NCI-H1092 (cell line): ENCODE measurements around the gene SEC16A.

ENCODE experiments used
- DNase-seq: peaks from one replicate; lab custom pipeline; 2025; lab: John Stamatoyannopoulos, UW

SEC16A gene

GRCh38 chr9:136485049-136486045 is 2.5 kb upstream of the SEC16A start:
- DNase-seq, result peak; percentile 52

GRCh38 chr9:136484153-136485048 is 1.6 kb upstream of the SEC16A start:
- DNase-seq, result no peak

- DNase-seq, result peak; percentile 92
These were observed 831 bp upstream of the SEC16A start for GRCh38 chr9:136483589-136484152.

- no peak for DNase-seq
These were observed 621 bp downstream of the SEC16A start for GRCh38 chr9:136482046-136482792.

GRCh38 chr9:136481558-136481957 is 1.3 kb downstream of the SEC16A start:
- DNase-seq, result no peak

GRCh38 chr9:136476369-136477150 is 6.3 kb downstream of the SEC16A start:
- no peak for DNase-seq

- DNase-seq, result no peak
These were observed 7.6 kb downstream of the SEC16A start for GRCh38 chr9:136474974-136475865.

GRCh38 chr9:136474021-136474640 is 8.7 kb downstream of the SEC16A start:
- DNase-seq, result no peak

- DNase-seq, result no peak
These were observed 9.5 kb downstream of the SEC16A start for GRCh38 chr9:136473354-136473721.

- DNase-seq, result no peak
These were observed 10.0 kb downstream of the SEC16A start for GRCh38 chr9:136472640-136473353.

- DNase-seq, result no peak
These were observed 10.9 kb downstream of the SEC16A start for GRCh38 chr9:136471802-136472487.

GRCh38 chr9:136470792-136471469 is 11.9 kb downstream of the SEC16A start:
- no peak for DNase-seq

GRCh38 chr9:136470356-136470755 is 12.5 kb downstream of the SEC16A start:
- DNase-seq, result no peak

- DNase-seq, result no peak
These were observed 15.1 kb downstream of the SEC16A start for GRCh38 chr9:136467766-136468165.

GRCh38 chr9:136466155-136466541 is 16.7 kb downstream of the SEC16A start:
- DNase-seq, result no peak

GRCh38 chr9:136465500-136466154 is 17.2 kb downstream of the SEC16A start:
- no peak for DNase-seq

- DNase-seq, result no peak
These were observed 18.6 kb downstream of the SEC16A start for GRCh38 chr9:136464241-136464640.
